Dermis blood vessel endothelial cell (primary cell): ENCODE data around the gene ARNT2. TPM values are rescaled to one million over a fixed set of nuclear protein-coding genes. Genes with fewer than 3 reads are reported as not detected.
"Not testable (repeated sequence)": the region's sequence is repeated elsewhere in the genome, so short reads cannot be mapped to it uniquely, and the experiment has no call there.

Experiments used
- DNase-seq: peaks from one replicate; pipeline ENCODE4 v3.0.0; 2010
- total RNA-seq: library from RNA; depleted of rRNA; stranded (reverse); fragments of >200 nt; gene quantifications from 2 replicates; pipeline ENCODE4 v1.2.3, GENCODE V29; 2014

Gene ARNT2
- total RNA-seq, 1 donor from 2014 or later: 0.34 TPM

- DNase-seq: no peak
Observed at GRCh38 chr15:80633221-80633620, 229.0 kb downstream of the ARNT2 start.

DNA sequence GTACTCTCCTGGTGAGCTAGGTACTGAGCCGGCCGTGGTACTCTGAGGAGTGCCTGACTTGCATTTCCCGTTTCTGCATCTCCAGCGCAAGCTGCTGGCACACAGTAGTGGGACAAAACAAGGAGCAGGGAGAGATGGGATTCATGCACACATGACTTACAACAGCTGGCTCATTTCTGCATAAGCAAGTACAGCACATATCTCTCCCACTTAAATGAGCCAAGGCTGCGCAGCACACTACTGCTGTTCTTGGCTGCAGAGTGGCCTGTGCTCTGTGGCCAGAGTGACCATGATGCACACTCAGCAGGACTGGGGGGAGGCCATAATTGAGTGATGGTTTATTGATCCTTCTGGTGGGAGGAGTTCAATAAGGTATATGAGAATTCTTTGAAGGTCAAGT, 231.8 kb downstream of the ARNT2 start:
- no peak for DNase-seq

- peak; percentile 21 for DNase-seq
Observed at GRCh38 chr15:80636675-80637074, 232.5 kb downstream of the ARNT2 start.

DNA sequence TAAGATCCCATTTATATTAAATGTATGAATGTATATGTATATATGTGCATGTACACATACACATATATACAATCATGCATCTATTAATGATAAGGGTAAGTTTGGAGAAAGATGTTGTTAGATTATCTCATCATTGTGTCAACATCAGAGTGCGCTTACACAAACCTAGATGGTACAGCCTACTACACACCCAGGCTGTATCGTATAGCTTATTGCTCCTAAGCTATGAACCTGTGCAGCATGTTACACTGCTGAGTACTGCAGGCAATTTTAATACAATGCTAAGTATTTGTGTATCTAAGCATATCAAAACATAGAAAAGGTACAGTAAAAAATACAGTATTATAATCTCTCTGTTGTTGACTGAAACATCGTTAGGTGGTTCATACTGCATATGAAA, 233.6 kb downstream of the ARNT2 start:
- DNase-seq: no peak

- peak; percentile 32 for DNase-seq
Observed at GRCh38 chr15:80638553-80639167, 234.5 kb downstream of the ARNT2 start.

- no peak for DNase-seq
Observed at GRCh38 chr15:80639168-80639555, 235.0 kb downstream of the ARNT2 start.

DNA sequence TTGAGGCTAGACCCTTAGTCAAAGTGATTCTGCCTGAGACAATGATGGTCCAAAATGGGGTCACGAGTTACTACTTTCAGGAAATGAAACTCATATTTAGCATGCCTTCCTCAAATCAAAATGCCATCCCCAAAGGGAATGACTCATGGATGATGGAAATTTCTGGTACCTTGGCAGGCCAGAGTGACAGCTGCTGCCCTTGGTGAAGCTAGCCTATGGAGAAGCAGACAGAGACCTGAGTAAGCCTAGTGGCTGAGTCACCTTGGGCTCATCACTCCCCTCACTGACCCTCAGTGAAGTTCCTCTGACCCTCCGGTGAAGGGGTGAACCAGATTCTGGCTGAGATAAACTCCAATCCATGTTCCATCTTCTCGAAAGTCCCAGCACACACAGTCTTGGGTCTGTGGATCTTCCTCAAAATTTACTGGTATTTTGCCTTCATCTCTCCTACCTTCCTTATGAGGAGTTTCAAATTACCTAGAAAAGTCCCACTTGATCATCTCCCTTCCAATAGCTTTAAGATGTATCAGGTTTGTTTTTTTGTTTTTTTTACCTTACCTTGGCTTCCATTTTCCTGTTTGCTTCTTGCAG, 236.4 kb downstream of the ARNT2 start:
- no peak for DNase-seq

DNA sequence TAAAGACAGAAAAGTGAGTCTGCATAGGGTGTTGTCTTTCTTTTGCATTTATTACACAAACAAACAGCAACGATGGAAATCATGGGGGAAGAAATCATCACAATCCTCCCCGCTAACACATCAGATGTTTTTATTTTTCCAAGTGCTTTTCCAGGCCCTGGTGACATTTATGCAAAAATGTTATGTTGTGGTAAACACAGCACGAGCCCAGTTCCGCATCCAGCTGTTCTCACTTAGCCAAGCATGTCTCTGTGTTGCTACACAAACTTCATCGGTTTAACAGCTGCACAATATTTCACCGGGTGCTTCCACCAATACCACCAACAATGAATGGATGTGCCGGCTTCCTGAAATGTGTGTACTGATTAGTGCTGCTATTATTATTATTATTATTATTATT, 237.2 kb downstream of the ARNT2 start:
- DNase-seq: no peak

DNA sequence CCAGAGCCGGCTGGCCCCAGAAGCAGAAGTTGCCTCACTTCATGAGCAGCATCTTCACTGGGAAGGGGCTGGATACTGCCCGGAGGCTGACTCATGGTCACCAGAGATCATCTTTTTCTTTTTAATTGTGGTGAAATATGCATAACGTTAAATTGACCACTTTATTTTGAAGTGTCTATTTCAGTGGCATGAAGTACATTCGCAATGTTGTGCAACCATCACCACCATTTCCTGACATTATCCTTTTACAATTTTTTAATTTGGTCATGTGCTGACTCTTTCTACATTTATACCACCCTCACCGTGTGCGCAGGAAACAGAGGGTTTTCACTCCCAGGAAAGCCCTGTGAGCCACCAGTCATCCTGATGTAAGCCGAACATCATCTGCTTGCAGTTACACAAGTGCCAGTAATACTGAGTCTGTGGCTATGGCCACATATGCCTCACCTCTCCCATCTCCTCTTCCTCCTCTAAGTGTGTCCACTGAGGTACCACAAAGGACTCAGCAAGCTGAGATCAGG, 239.3 kb downstream of the ARNT2 start:
- no peak for DNase-seq

- DNase-seq: no peak
Observed at GRCh38 chr15:80645494-80646065, 241.4 kb downstream of the ARNT2 start.

DNA sequence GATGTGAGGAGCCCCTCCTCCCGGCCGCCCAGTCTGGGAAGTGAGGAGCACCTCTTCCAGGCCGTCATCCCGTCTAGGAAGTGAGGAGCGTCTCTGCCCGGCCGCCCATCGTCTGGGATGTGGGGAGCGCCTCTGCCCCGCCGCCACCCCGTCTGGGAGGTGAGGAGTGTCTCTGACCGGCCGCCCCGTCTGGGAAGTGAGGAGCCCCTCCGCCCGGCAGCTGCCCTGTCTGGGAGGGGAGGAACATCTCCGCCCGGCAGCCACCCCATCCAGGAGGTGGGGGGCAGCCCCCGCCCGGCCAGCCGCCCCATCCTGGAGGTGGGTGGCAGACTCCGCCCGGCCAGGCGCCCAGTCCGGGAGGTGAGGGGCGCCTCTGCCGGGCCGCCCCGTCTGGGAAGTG, 243.2 kb downstream of the ARNT2 start:
- not testable (repeated sequence) for DNase-seq

Other genes starting within 250 kb of the ARNT2 start
- gene CTXND1, start 152.2 kb upstream of the ARNT2 start, total RNA-seq: not detected in 2 replicates